ENCODE data around the gene SPATA18. TPM values are rescaled to one million over a fixed set of nuclear protein-coding genes. Genes with fewer than 3 reads are reported as not detected.

SPATA18 gene
- polyA plus RNA-seq, 1 donor (not counting 4 experiments of a cell fraction or from before 2014, with no cell fraction given), result 5.6 TPM

DNA sequence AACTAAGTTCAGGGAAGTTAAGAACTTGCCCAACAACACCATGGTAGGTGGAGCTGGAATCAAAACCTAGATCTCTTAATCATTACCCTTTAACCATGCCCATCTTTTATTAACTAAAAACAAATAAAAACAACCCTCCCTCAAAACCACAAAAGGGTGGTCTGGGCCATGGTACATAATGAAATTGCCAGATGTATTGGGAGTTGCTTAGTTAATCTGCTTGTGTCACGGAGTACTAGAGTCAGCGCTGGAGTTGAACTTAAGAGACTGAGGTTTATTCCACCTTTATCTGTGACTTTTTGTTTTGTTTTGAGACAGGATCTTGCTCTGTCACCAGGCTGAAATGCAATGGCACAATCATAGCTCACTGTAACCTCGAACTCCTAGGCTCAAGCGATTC lies 44.2 kb upstream of the SPATA18 start:
- dilution Hi-C loops (cut with MboI; ENCODE audit: extremely low pct_ligation_motif_present, low sequenced_read_pairs), result no loop called here
- FAIRE-seq, result no peak

DNA sequence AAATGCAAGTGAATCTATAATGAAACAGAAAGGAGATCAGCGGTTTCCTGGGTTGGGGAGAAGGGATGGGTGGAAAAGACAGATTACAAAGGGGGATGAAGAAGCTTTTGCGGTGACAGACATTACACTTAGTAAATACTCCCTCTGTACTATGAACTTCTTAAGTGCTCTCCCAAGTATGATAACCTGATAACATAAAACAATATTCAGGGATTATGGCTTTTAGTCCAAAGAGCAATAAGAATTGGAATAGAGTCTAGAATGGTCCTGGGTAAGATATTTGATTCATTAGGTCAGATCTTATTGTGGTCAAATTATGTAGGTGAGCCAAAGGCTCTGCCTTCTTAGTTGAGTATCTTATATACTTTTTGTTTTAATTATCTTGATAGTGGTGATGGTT lies 40.1 kb upstream of the SPATA18 start:
- Histone ChIP-seq H3K4me2 (ENCODE audit: control insufficient read depth, extremely low read depth, insufficient read depth, low read depth, low read length) (no peak overlapping the region), H3K27me3 (ENCODE audit: control insufficient read depth, extremely low read depth, insufficient read depth, low read length) (no peaks in the 10 kb centered on the region), H3K27ac (ENCODE audit: control insufficient read depth, insufficient read depth, low read length) (no peak overlapping the region), H3K9me1 (ENCODE audit: control insufficient read depth, extremely low read depth, insufficient read depth, low read length) (no peaks in the 10 kb centered on the region), H2AFZ (ENCODE audit: control insufficient read depth, low read length) (no peak overlapping the region), H4K20me1 (ENCODE audit: control insufficient read depth, extremely low read depth, insufficient read depth, low read length) (no peaks in the 10 kb centered on the region), H3K9me3 (ENCODE audit: control insufficient read depth, low read depth, low read length) (no peaks in the 10 kb centered on the region), H3K9ac (ENCODE audit: control insufficient read depth, extremely low read depth, insufficient read depth, low read length) (no peak overlapping the region), H3K79me2 (ENCODE audit: control insufficient read depth, insufficient read depth, low read length) (no peaks in the 10 kb centered on the region), H3K4me3 (ENCODE audit: control insufficient read depth in 2 of 3, extremely low read depth in 1 of 3, insufficient read depth in 2 of 3, low read depth in 1 of 3, low read length in 3 of 3) (no peak overlapping the region), H3K36me3 (ENCODE audit: control insufficient read depth in 2 of 2, extremely low read depth in 1 of 2, insufficient read depth in 2 of 2, low read length in 2 of 2) (no peaks in the 10 kb centered on the region), H3K4me1 (ENCODE audit: control insufficient read depth, extremely low read depth, insufficient read depth, low read length) (no peaks in the 10 kb centered on the region)
- no peak for TF ChIP-seq EZH2 (IDR thresholded peaks at IDR 0.05; ENCODE audit: low read length)
- no peak for TF ChIP-seq CTCF (optimal IDR thresholded peaks at IDR 0.05 in 1 of 3, IDR thresholded peaks at IDR 0.05 in 1 of 3, conservative IDR thresholded peaks at IDR 0.05 in 1 of 3; ENCODE audit: extremely low read depth in 1 of 3, insufficient read depth in 2 of 3, low read length in 3 of 3)
- DNase-seq (ENCODE audit: low read depth, low spot score) (no peak), FAIRE-seq (no peak)
- dilution Hi-C loops (cut with MboI; ENCODE audit: extremely low pct_ligation_motif_present, low sequenced_read_pairs), result no loop called here

More for the DNA sequence above, 44.2 kb upstream of the SPATA18 start:
- DNase-seq (ENCODE audit: low read depth, low spot score), result no peak
- H3K27me3 ChIP-seq (ENCODE audit: control insufficient read depth, extremely low read depth, insufficient read depth, low read length), result no peaks in the 10 kb centered on the region
- no peaks in the 10 kb centered on the region for H3K4me1 ChIP-seq (ENCODE audit: control insufficient read depth, extremely low read depth, insufficient read depth, low read length)
- H3K79me2 ChIP-seq (ENCODE audit: control insufficient read depth, insufficient read depth, low read length), result no peaks in the 10 kb centered on the region
- no peaks in the 10 kb centered on the region for H4K20me1 ChIP-seq (ENCODE audit: control insufficient read depth, extremely low read depth, insufficient read depth, low read length)
- no peak overlapping the region for H3K4me2 ChIP-seq (ENCODE audit: control insufficient read depth, extremely low read depth, insufficient read depth, low read depth, low read length)
- no peak overlapping the region for H2AFZ ChIP-seq (ENCODE audit: control insufficient read depth, low read length)
- TF ChIP-seq CTCF (optimal IDR thresholded peaks at IDR 0.05 in 1 of 3, IDR thresholded peaks at IDR 0.05 in 1 of 3, conservative IDR thresholded peaks at IDR 0.05 in 1 of 3; ENCODE audit: extremely low read depth in 1 of 3, insufficient read depth in 2 of 3, low read length in 3 of 3) (no peak), EZH2 (IDR thresholded peaks at IDR 0.05; ENCODE audit: low read length) (no peak)
- no peaks in the 10 kb centered on the region for H3K9me1 ChIP-seq (ENCODE audit: control insufficient read depth, extremely low read depth, insufficient read depth, low read length)
- H3K27ac ChIP-seq (ENCODE audit: control insufficient read depth, insufficient read depth, low read length), result no peak overlapping the region
- H3K4me3 ChIP-seq (ENCODE audit: control insufficient read depth in 2 of 3, extremely low read depth in 1 of 3, insufficient read depth in 2 of 3, low read depth in 1 of 3, low read length in 3 of 3), result no peak overlapping the region
- no peaks in the 10 kb centered on the region for H3K36me3 ChIP-seq (ENCODE audit: control insufficient read depth in 2 of 2, extremely low read depth in 1 of 2, insufficient read depth in 2 of 2, low read length in 2 of 2)
- no peak overlapping the region for H3K9ac ChIP-seq (ENCODE audit: control insufficient read depth, extremely low read depth, insufficient read depth, low read length)
- no peaks in the 10 kb centered on the region for H3K9me3 ChIP-seq (ENCODE audit: control insufficient read depth, low read depth, low read length)

All from keratinocyte (primary cell).